HepG2 (cell line): ENCODE measurements around the gene EZH1. TPM values are rescaled to one million over a fixed set of nuclear protein-coding genes. Genes with fewer than 3 reads are reported as not detected.

Source experiments
- ARNTL ChIP-seq: sonication (generic); formaldehyde crosslinking; IDR thresholded peaks from 2 replicates; pipeline ENCODE4 v1.4.0; 2020; ENCODE audit warnings: mild to moderate bottlenecking, missing genetic modification reagents
- ASH2L ChIP-seq: fragments of 300-600, 200-600 bp; sonication (generic); IDR thresholded peaks from 2 replicates; pipeline ENCODE4 v1.7.0; 2017; ENCODE audit warnings: low read depth, mild to moderate bottlenecking, moderate library complexity, mixed read lengths, low read length; ENCODE audit not compliant: insufficient read length
- ERF ChIP-seq: IDR thresholded peaks from 2 replicates; pipeline ENCODE4 v1.6.1; 2018; ENCODE audit warnings: missing biosample characterization, missing genetic modification reagents
- FOSL2 ChIP-seq: sonication (generic); formaldehyde crosslinking; IDR thresholded peaks from 2 replicates; pipeline ENCODE4 v1.4.0; 2020; ENCODE audit warnings: missing genetic modification reagents
- LCORL ChIP-seq, 2 experiments: fragments of 450-650 bp in 1 of 2; sonication (generic) in 1 of 2; formaldehyde crosslinking in 1 of 2; IDR thresholded peaks; 2 replicates each; pipeline versions ENCODE4 v1.5.0 to v1.6.1; 2017 to 2020; ENCODE audit warnings: antibody characterized with exemption in 1 of 2, missing genetic modification reagents in 1 of 2
- RFX5 ChIP-seq: IDR thresholded peaks from 2 replicates; pipeline ENCODE4 v1.6.1; 2011; ENCODE audit warnings: low read depth, low read length, improper control_type of control experiment
- RNF219 ChIP-seq: sonication (generic); formaldehyde crosslinking; IDR thresholded peaks from 2 replicates; pipeline ENCODE4 v1.5.0; 2020; ENCODE audit warnings: mild to moderate bottlenecking, missing genetic modification reagents
- TFAP4 ChIP-seq: sonication (generic); IDR thresholded peaks from 2 replicates; pipeline ENCODE4 v1.6.1; 2016; ENCODE audit warnings: low read depth, borderline replicate concordance
- ZBTB40 ChIP-seq, 2 experiments: fragments of 450-650 bp in 1 of 2; sonication (generic) in 1 of 2; formaldehyde crosslinking in 1 of 2; IDR thresholded peaks; 2 replicates each; pipeline versions ENCODE4 v1.6.1 to v1.8.0; 2016 to 2022; ENCODE audit warnings: antibody characterized with exemption in 1 of 2, mild to moderate bottlenecking in 1 of 2, missing genetic modification reagents in 1 of 2
- ZBTB44 ChIP-seq: sonication (generic); formaldehyde crosslinking; IDR thresholded peaks from 2 replicates; pipeline ENCODE4 v1.4.0; 2020; ENCODE audit warnings: missing genetic modification reagents
- ZNF549 ChIP-seq: sonication (generic); formaldehyde crosslinking; IDR thresholded peaks from 2 replicates; pipeline ENCODE4 v1.5.0; 2020; ENCODE audit warnings: missing genetic modification reagents
- ZNF670 ChIP-seq: sonication (generic); formaldehyde crosslinking; IDR thresholded peaks from 2 replicates; pipeline ENCODE4 v1.8.0; 2022; ENCODE audit warnings: mild to moderate bottlenecking, missing genetic modification reagents, borderline replicate concordance
- ZNF704 ChIP-seq: sonication (generic); formaldehyde crosslinking; IDR thresholded peaks from 2 replicates; pipeline ENCODE4 v1.8.1; 2023; ENCODE audit warnings: mild to moderate bottlenecking, inconsistent platforms, moderate library complexity, missing genetic modification reagents, borderline replicate concordance
- polyA plus RNA-seq, 8 experiments: library from polyadenylated mRNA; depleted of rRNA in 3 of 8; stranded (reverse) in 7 of 8; unstranded in 1 of 8; fragments of >200 nt; fragmentation: Illumina TruSeq in 4 of 8; extraction: Trizol in 4 of 8; gene quantifications; 2 replicates each; pipeline versions ENCODE4 v1.2.1 to v1.2.3, GENCODE V29; 2011 to 2016; ENCODE audit warnings: low read depth in 4 of 8, missing spikeins in 1 of 8, mixed read lengths in 1 of 8; ENCODE audit not compliant: insufficient read depth in 1 of 8
- total RNA-seq, 5 experiments: library from RNA; depleted of rRNA; stranded (reverse); fragments of >200 nt; fragmentation: Illumina TruSeq; extraction: Trizol; gene quantifications; 2 replicates each; pipeline ENCODE4 v1.2.3, GENCODE V29; 2016; ENCODE audit warnings: low read depth in 1 of 5

Gene EZH1
- total and polyA plus RNA-seq, 2 of the 13 experiments (the other 11 are each of a cell fraction or from before 2014, with no cell fraction given), result 11.6 to 24.0 TPM

GRCh38 chr17:42744283-42744805 is 496 bp downstream of the EZH1 start (continued):
- peak; percentile 11; the same call in 1 of the 2 replicates for TF ChIP-seq TFAP4
- TF ChIP-seq ZBTB40 (IDR thresholded peaks at IDR 0.05), result no peak
- TF ChIP-seq ZBTB40 (CRISPR knock-in tag; IDR thresholded peaks at IDR 0.05), result no peak
- no peak for TF ChIP-seq LCORL (IDR thresholded peaks at IDR 0.05)
- peak; percentile 78 for TF ChIP-seq LCORL (CRISPR knock-in tag; IDR thresholded peaks at IDR 0.05)
- no peak for TF ChIP-seq ASH2L
- no peak for TF ChIP-seq RNF219
- TF ChIP-seq ARNTL (CRISPR knock-in tag), result no peak
- TF ChIP-seq ZNF549 (CRISPR knock-in tag), result 0 out of 2 replicates have a peak, but pooled peaks have one; percentile 64
- TF ChIP-seq ERF (CRISPR knock-in tag), result no peak; the same call in 1 of the 2 replicates
- 0 out of 2 replicates have a peak, but pooled peaks have one; percentile 1 for TF ChIP-seq ZNF704 (CRISPR knock-in tag)
- TF ChIP-seq ZNF670 (CRISPR knock-in tag), result no peak
- TF ChIP-seq FOSL2 (CRISPR knock-in tag), result peak; percentile 23; the same call in 1 of the 2 replicates
- no peak for TF ChIP-seq RFX5
- TF ChIP-seq ZBTB44, result no peak; the same call in 1 of the 2 replicates
